HG02678 (cell line): ENCODE data around the gene TP53I11.

ENCODE experiments used
- ATAC-seq: cut with Tn5 transposase; IDR thresholded peaks from one replicate; pipeline ENCODE4 v1.9.1; 2021; ENCODE audit warnings: mild to moderate bottlenecking, moderate library complexity; ENCODE audit not compliant: unreplicated experiment

The TP53I11 gene

DNA sequence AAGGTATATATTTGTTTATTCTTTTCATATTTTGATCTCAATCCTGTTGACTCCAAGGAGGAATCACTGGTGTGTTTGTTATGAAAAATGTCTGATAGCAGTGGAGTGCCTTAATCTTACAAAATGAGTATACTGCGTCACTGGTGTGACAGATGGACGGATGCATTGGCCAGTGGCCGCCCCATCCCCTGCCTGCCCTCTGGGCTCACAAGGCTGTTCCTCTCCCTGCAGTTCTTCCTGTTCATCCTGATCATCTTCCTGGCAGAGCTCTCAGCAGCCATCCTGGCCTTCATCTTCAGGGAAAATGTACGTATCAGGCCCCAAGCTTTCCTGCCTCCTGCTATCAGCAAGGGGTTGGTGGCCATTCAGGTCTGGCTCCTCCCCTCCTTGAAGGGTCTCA is 32.9 kb downstream of the TP53I11 start:
- no peak for ATAC-seq

GRCh38 chr11:44916801-44917385 is 33.8 kb downstream of the TP53I11 start:
- no peak for ATAC-seq

DNA sequence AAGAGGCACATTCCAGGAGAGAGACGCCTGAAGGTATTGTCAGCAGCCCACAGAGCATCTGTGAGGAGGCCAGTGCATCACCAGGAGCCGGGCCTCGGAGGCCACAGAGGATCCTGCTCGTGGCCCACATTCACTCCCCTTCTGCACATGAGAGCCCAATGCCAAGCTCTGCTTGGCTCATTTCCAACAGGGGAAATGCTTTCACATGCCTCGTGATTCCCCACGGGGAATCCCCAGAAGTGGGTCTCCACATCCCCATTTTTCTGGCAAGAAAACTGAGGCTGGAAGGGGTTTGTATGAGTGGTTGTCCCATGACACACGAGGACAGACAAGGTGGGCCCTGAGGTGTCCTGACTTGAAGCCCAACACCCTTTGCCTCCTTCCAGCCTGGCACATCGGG is 34.4 kb downstream of the TP53I11 start:
- ATAC-seq: no peak

- no peak for ATAC-seq
These were observed 35.1 kb downstream of the TP53I11 start for GRCh38 chr11:44915621-44916020.

GRCh38 chr11:44915004-44915403 is 35.7 kb downstream of the TP53I11 start:
- ATAC-seq: no peak

DNA sequence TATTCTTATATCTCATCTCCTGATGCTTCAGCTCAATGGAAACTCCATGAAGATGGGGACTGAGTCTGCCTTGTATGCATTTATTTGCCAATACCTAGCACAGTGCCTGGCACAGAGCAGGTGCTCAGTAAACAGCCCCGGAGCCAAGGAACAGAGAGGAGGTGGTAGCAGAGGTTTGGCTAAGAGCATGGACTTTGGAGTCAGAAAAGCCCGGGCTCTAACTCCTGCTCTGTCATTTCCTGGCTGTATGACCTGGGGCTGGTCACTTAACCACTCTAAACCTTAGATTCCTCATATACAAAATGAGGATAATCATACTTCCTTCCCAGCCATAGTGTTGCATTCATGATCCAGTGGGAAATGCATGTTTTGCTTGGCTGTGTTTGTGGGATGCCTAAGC is 36.6 kb downstream of the TP53I11 start:
- ATAC-seq: no peak

DNA sequence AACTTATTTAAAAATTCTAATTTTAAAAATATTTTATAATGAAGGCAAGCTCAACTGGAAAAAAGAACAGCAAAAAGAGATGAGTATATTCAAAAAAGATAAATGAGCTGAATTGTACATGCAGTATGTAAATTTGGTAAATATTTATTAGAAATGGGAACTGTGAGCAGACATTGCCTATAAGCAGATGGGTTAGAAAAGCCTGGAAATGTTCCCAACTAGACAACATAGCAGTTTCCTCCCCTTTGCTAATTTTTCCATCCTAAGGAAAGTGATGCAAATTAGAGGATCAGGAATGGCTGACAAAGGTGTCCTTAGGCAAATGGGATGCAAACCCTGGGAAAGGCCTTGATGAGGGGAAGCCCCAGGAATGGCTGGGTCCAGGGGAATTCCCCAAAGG is 37.2 kb downstream of the TP53I11 start:
- ATAC-seq: no peak

GRCh38 chr11:44912270-44912987 is 38.3 kb downstream of the TP53I11 start:
- no peak for ATAC-seq

DNA sequence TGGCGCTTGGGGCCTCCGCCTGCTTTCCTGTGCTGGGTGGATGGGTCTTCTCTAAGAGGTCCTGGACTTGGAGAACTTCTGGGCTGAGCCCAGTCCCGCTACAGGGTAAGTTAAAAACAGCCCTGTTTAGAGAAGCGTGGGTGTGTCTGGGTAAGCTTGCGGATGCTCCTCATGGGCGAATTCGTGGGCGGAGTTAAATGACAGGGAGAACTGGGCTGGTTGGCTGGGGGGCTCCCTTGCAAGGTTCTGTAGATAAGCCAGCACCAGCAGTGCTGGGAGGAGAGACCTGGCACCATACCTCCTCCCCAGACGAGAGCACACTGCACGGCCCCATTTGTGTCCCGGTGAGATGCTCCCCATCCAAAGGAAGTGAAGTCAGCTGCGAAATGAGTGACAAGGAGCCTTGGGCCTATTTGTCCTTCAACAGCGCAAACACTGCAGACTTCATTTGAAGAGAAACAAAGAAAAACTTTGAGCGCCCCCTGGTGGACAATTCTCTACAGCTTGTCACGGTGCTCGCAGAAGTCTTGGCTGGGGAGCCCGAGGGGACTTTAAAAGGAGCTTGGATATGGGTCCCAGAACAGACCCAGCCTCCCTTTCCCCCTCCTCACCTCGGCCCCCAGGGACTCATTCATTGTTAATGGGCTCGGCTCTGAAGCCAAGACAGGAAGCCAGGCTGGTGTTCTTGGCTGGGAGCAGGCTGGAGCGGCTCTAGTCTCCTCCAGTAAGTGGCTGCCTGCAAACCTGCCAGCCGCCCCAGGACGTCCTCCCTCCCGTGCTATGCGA is 39.5 kb downstream of the TP53I11 start:
- ATAC-seq: peak; percentile 69

- no peak for ATAC-seq
These were observed 40.1 kb downstream of the TP53I11 start for GRCh38 chr11:44910591-44910990.

- ATAC-seq: no peak
These were observed 41.1 kb downstream of the TP53I11 start for GRCh38 chr11:44909557-44909956.

GRCh38 chr11:44906649-44907048 is 44.0 kb downstream of the TP53I11 start:
- ATAC-seq: no peak

- ATAC-seq: no peak
These were observed 45.4 kb downstream of the TP53I11 start for GRCh38 chr11:44905131-44905866.

GRCh38 chr11:44904261-44905020 is 46.2 kb downstream of the TP53I11 start:
- ATAC-seq: no peak

- no peak for ATAC-seq
These were observed 47.2 kb downstream of the TP53I11 start for GRCh38 chr11:44903518-44903917.

GRCh38 chr11:44903035-44903434 is 47.6 kb downstream of the TP53I11 start:
- no peak for ATAC-seq

DNA sequence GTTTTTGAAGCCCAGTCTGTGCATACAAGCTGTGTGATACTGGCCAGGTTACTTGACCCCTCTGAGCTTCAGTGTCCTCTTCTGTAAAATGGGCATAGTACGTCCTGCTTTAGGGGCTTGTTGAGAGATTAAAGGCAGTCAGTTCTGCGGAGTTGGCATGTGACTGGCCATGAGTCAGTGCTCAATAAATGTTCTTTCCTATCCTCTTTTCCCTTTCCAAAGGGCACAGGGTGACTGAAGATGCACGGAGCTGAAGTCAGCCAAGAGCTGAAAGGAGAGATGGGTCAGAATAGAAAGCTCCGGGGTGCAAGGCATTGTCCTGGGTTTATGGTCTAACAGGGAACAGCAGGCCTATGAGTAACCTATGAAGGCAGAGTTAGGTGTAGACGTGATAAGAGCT is 48.9 kb downstream of the TP53I11 start:
- no peak for ATAC-seq

GRCh38 chr11:44901120-44901633 is 49.5 kb downstream of the TP53I11 start:
- ATAC-seq: no peak

DNA sequence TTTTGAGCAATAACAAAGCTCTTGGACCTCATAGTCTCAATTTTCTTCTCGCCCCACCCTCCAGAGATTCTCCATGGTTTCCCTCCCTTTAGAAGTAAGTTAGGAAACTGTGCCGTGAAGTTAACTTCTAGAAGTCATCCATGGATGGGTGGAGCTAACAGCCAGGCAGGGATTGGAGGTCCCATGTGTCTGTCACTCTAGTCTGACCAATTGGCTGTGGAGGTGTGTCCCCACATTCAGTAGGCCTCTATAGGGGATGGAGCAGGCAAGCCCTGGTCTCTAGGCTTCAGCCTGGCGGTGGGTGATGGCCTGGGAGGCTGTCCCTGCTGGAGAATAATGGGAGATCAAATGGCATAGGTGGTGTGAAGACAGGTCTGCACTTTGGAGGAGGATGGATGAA is 50.7 kb downstream of the TP53I11 start:
- ATAC-seq: no peak

GRCh38 chr11:44893846-44894617 is 56.7 kb downstream of the TP53I11 start:
- no peak for ATAC-seq
